ENCODE measurements around the gene ATP6V1A. TPM values are rescaled to one million over a fixed set of nuclear protein-coding genes. Genes with fewer than 3 reads are reported as not detected.

Gene ATP6V1A
- total RNA-seq, 1 experiment from 2014 or later = 43.8 TPM

- POLR2A ChIA-PET (ENCODE audit: unreplicated experiment) = interaction anchor here (0.5 to 0.7 kb wide), 3 partner anchors 19 to 80 kb away, joined by 5 to 13 read pairs (median 5); no protein-coding TSS in a partner anchor
- CTCF ChIA-PET = interaction anchor here (0.6 kb wide), 1 partner anchor 132 kb away, joined by 6 read pairs; no protein-coding TSS in a partner anchor
- no peaks in the 10 kb centered on the region for H3K79me2 ChIP-seq (ENCODE audit: low read length)
- H3K9me2 ChIP-seq (replicated peaks; ENCODE audit: low read length) = no peaks in the 10 kb centered on the region
- H3K9ac ChIP-seq (ENCODE audit: low read length) = no peak overlapping the region
- BruUV-seq (replicated peaks) = no TSS peak
- no peak overlapping the region for H3K4me3 ChIP-seq (ENCODE audit: low read length)
- H3K36me3 ChIP-seq (ENCODE audit: low read depth, low read length) = peaks cover 3% of the 10 kb centered on the region; the same call in 1 of the 2 replicates
- peak overlapping the region; percentile 50 for H3K27ac ChIP-seq (ENCODE audit: low read length)
- peaks cover 4% of the 10 kb centered on the region for H3F3A ChIP-seq (ENCODE audit: low read length, unreplicated experiment)
- no peak for TF ChIP-seq CTCF (conservative IDR thresholded peaks at IDR 0.05; ENCODE audit: low read depth, low read length)
- no peak for TF ChIP-seq EZH2 (IDR thresholded peaks at IDR 0.05; ENCODE audit: low read length, unreplicated experiment)
- TF ChIP-seq EZH2phosphoT487 (IDR thresholded peaks at IDR 0.05; ENCODE audit: borderline replicate concordance, low read length) = no peak
- intact Hi-C loops (cut with micrococcal nuclease) = no loop called here
- no peaks in the 10 kb centered on the region for H4K20me1 ChIP-seq (ENCODE audit: low read length)
- H3K9me3 ChIP-seq (ENCODE audit: low read length) = no peaks in the 10 kb centered on the region
- H3K27me3 ChIP-seq (ENCODE audit: low read length) = no peaks in the 10 kb centered on the region
- H2AFZ ChIP-seq (ENCODE audit: low read length) = no peak overlapping the region
- peak; percentile 65 for DNase-seq
- peak overlapping the region; percentile 21; the same call in 1 of the 2 replicates for H3K4me2 ChIP-seq (ENCODE audit: low read length)
- H3K4me1 ChIP-seq (ENCODE audit: insufficient read depth, low read length) = peaks cover 11% of the 10 kb centered on the region; the same call in 1 of the 2 replicates
- peak; percentile 83 for ATAC-seq
Observed at GRCh38 chr3:113712129-113712528, 34.7 kb upstream of the ATP6V1A start.

GRCh38 chr3:113714702-113715101 lies 32.1 kb upstream of the ATP6V1A start:
- H3K27me3 ChIP-seq (ENCODE audit: low read length) = no peaks in the 10 kb centered on the region

More at GRCh38 chr3:113714702-113715101, 32.1 kb upstream of the ATP6V1A start:
- H3K9me2 ChIP-seq (replicated peaks; ENCODE audit: low read length) = no peaks in the 10 kb centered on the region
- H3K4me3 ChIP-seq (ENCODE audit: low read length) = no peak overlapping the region
- BruUV-seq (replicated peaks) = no TSS peak
- no peak overlapping the region for H3K4me2 ChIP-seq (ENCODE audit: low read length)
- ATAC-seq = no peak
- intact Hi-C loops (cut with micrococcal nuclease) = no loop called here
- H3K4me1 ChIP-seq (ENCODE audit: insufficient read depth, low read length) = peaks cover 11% of the 10 kb centered on the region; the same call in 1 of the 2 replicates
- H3K36me3 ChIP-seq (ENCODE audit: low read depth, low read length) = peaks cover 21% of the 10 kb centered on the region; the same call in 1 of the 2 replicates
- H2AFZ ChIP-seq (ENCODE audit: low read length) = no peak overlapping the region
- ChIA-PET CTCF (no interaction called here), POLR2A (ENCODE audit: unreplicated experiment) (no interaction called here)
- H3K9ac ChIP-seq (ENCODE audit: low read length) = no peak overlapping the region
- no peak for DNase-seq
- no peaks in the 10 kb centered on the region for H3K79me2 ChIP-seq (ENCODE audit: low read length)
- TF ChIP-seq EZH2phosphoT487 (IDR thresholded peaks at IDR 0.05; ENCODE audit: borderline replicate concordance, low read length) = no peak
- no peak for TF ChIP-seq CTCF (conservative IDR thresholded peaks at IDR 0.05; ENCODE audit: low read depth, low read length)
- no peak for TF ChIP-seq EZH2 (IDR thresholded peaks at IDR 0.05; ENCODE audit: low read length, unreplicated experiment)
- H3K27ac ChIP-seq (ENCODE audit: low read length) = no peak overlapping the region
- H3K9me3 ChIP-seq (ENCODE audit: low read length) = no peaks in the 10 kb centered on the region
- H4K20me1 ChIP-seq (ENCODE audit: low read length) = 0 out of 2 replicates have a peak, but pooled peaks cover 3% of the 10 kb centered on the region
- H3F3A ChIP-seq (ENCODE audit: low read length, unreplicated experiment) = peaks cover 4% of the 10 kb centered on the region

Data from PC-3 (cell line).